Right lobe of liver (tissue), 4 donors: ENCODE data around the gene POLR3E.

Source experiments
- CTCF ChIP-seq, 4 donors: fragments of 200-600 bp in 3 of 4; fragments of 450-650 bp in 1 of 4; IDR thresholded peaks; one replicate each; pipeline versions ENCODE4 v1.5.1 to v1.8.0; 2016 to 2022; ENCODE audit warnings: antibody characterized with exemption in 4 of 4, mild to moderate bottlenecking in 2 of 4
- POLR2A ChIP-seq: fragments of 450-650 bp; IDR thresholded peaks from one replicate; pipeline ENCODE4 v1.6.1; 2017; ENCODE audit warnings: antibody characterized with exemption, mild to moderate bottlenecking
- donor health status: DM: no; HTN: no; CAD: no.
- donor health status: DM: no; HTN: no; CAD: no.
- donor health status: DM: no; HTN: yes; CAD: no.

GRCh38 chr16:22370038-22370820 is 73.0 kb downstream of the POLR3E start:
- TF ChIP-seq POLR2A (no peak), CTCF (IDR thresholded peaks at IDR 0.05) (no peak)
